AG04450 (cell line): Measurements from ENCODE around the gene TAGLN3. TPM values are rescaled to one million over a fixed set of nuclear protein-coding genes. Genes with fewer than 3 reads are reported as not detected.

Source experiments
- CTCF ChIA-PET: fragments of 300-600, 350-600 bp; formaldehyde crosslinking; extraction: SDS; loops from one replicate; lab custom pipeline; 2022; ENCODE audit warnings: antibody characterized with exemption, inconsistent platforms; lab: Charles Lee
- POLR2A ChIA-PET: fragments of 350-600 bp; formaldehyde crosslinking; extraction: SDS; loops from one replicate; lab custom pipeline; 2021; ENCODE audit warnings: antibody characterized with exemption, inconsistent platforms; lab: Yijun Ruan, JAX
- DNase-seq: peaks from one replicate; pipeline ENCODE4 v3.0.0-alpha.2; 2011; ENCODE audit warnings: low read depth, low spot score
- H3K27ac ChIP-seq: one replicate; pipeline ENCODE4 v1.5.1; 2012; ENCODE audit warnings: low read depth, low read length, control low read depth
- H3K27me3 ChIP-seq: one replicate; pipeline ENCODE4 v1.6.0; 2012; ENCODE audit warnings: low read length; ENCODE audit not compliant: control insufficient read depth, insufficient read depth
- H3K4me3 ChIP-seq: 2 replicates; pipeline ENCODE4 v1.5.1; 2011; ENCODE audit warnings: mild to moderate bottlenecking, low read depth, low read length, control low read depth
- H3K9me3 ChIP-seq: 2 replicates; pipeline ENCODE4 v1.5.1; 2012; ENCODE audit warnings: low read length; ENCODE audit not compliant: control insufficient read depth, insufficient read depth
- CTCF ChIP-seq: IDR thresholded peaks from 2 replicates; pipeline ENCODE4 v1.5.1; 2011; ENCODE audit warnings: low read depth, low read length, control low read depth, inconsistent platforms
- polyA plus RNA-seq: library from polyadenylated mRNA; depleted of rRNA; stranded (reverse); fragments of >200 nt; gene quantifications from 2 replicates; pipeline ENCODE4 v1.2.3, GENCODE V29; 2011

The TAGLN3 gene
- polyA plus RNA-seq, 1 experiment, result 2.5 TPM

GRCh38 chr3:111952866-111953450 lies 45.8 kb upstream of the TAGLN3 start:
- Histone ChIP-seq H3K27me3 (no peaks in the 10 kb centered on the region), H3K9me3 (no peaks in the 10 kb centered on the region), H3K27ac (no peak overlapping the region), H3K4me3 (no peak overlapping the region)
- no peak for DNase-seq
- CTCF ChIA-PET, result interaction anchor here (1.3 kb wide), 1 partner anchor 15 kb away, joined by 3 read pairs; no protein-coding TSS in a partner anchor
- POLR2A ChIA-PET, result no interaction called here
- no peak for TF ChIP-seq CTCF

GRCh38 chr3:111954228-111954990 lies 44.3 kb upstream of the TAGLN3 start:
- CTCF ChIA-PET, result interaction anchor here (0.7 to 5.3 kb wide), 6 partner anchors 13 to 238 kb away, joined by 3 to 37 read pairs (median 5); no protein-coding TSS in a partner anchor
- no peaks in the 10 kb centered on the region for H3K9me3 ChIP-seq
- TF ChIP-seq CTCF, result no peak
- no peak for DNase-seq
- no peaks in the 10 kb centered on the region for H3K27me3 ChIP-seq
- H3K4me3 ChIP-seq, result no peak overlapping the region
- POLR2A ChIA-PET, result no interaction called here
- H3K27ac ChIP-seq, result no peak overlapping the region

- no peaks in the 10 kb centered on the region for H3K9me3 ChIP-seq
- H3K27me3 ChIP-seq, result no peaks in the 10 kb centered on the region
- TF ChIP-seq CTCF, result no peak
- ChIA-PET POLR2A (no interaction called here), CTCF (interaction anchor here (5.3 kb wide), 1 partner anchor 239 kb away, joined by 37 read pairs; no protein-coding TSS in a partner anchor)
- DNase-seq, result no peak
- H3K4me3 ChIP-seq, result no peak overlapping the region
- H3K27ac ChIP-seq, result no peak overlapping the region
Measured at GRCh38 chr3:111955876-111956275, 42.8 kb upstream of the TAGLN3 start.

GRCh38 chr3:111956449-111956848 lies 42.3 kb upstream of the TAGLN3 start:
- H3K27ac ChIP-seq, result no peak overlapping the region
- no peaks in the 10 kb centered on the region for H3K27me3 ChIP-seq
- CTCF ChIA-PET, result interaction anchor here (3.5 to 5.3 kb wide), 2 partner anchors 12 to 240 kb away, joined by 25 to 37 read pairs; no protein-coding TSS in a partner anchor
- DNase-seq, result no peak
- no peak for TF ChIP-seq CTCF
- H3K4me3 ChIP-seq, result no peak overlapping the region
- POLR2A ChIA-PET, result no interaction called here
- no peaks in the 10 kb centered on the region for H3K9me3 ChIP-seq
